ENCODE results near the gene ZMIZ2. TPM values are rescaled to one million over a fixed set of nuclear protein-coding genes. Genes with fewer than 3 reads are reported as not detected.
"Not testable (repeated sequence)": the region's sequence is repeated elsewhere in the genome, so short reads cannot be mapped to it uniquely, and the experiment has no call there.

Gene ZMIZ2
- total and polyA plus RNA-seq, 4 donors, result 4.4 to 11.6 (median 7.7) TPM

GRCh38 chr7:44724276-44724675, 24.4 kb upstream of the ZMIZ2 start:
- Histone ChIP-seq H3K9ac (ENCODE audit: low read depth in 1 of 2, low read length in 2 of 2) (no peak overlapping the region), H3K27ac (ENCODE audit: low read depth in 1 of 2, low read length in 2 of 2) (no peak overlapping the region), H3K27me3 (ENCODE audit: control insufficient read depth in 4 of 4, insufficient read depth in 4 of 4, low read length in 3 of 4) (no peaks in the 10 kb centered on the region), H3K36me3 (ENCODE audit: control insufficient read depth in 4 of 4, insufficient read depth in 3 of 4, low read depth in 1 of 4, low read length in 3 of 4) (no peaks in the 10 kb centered on the region), H3K9me3 (ENCODE audit: control insufficient read depth in 4 of 4, low read length in 3 of 4) (no peaks in the 10 kb centered on the region), H3K4me1 (ENCODE audit: control insufficient read depth in 4 of 4, insufficient read depth in 4 of 4, low read length in 3 of 4) (no peaks in the 10 kb centered on the region), H3K4me3 (ENCODE audit: low read depth in 1 of 3, low read length in 3 of 3) (no peak overlapping the region)
- TF ChIP-seq SP1 (IDR thresholded peaks at IDR 0.05) (no peak), CTCF (IDR thresholded peaks at IDR 0.05; ENCODE audit: low read depth, low read length, missing input control) (no peak), JUND (IDR thresholded peaks at IDR 0.05) (no peak), YY1 (IDR thresholded peaks at IDR 0.05) (no peak), RAD21 (IDR thresholded peaks at IDR 0.05) (no peak), MAX (IDR thresholded peaks at IDR 0.05) (no peak), EGR1 (IDR thresholded peaks at IDR 0.05; ENCODE audit: low read depth in 2 of 2) (no peak), FOXA1 (IDR thresholded peaks at IDR 0.05) (no peak), ATF3 (IDR thresholded peaks at IDR 0.05) (no peak), ZBTB33 (IDR thresholded peaks at IDR 0.05) (no peak), RXRA (IDR thresholded peaks at IDR 0.05) (no peak), FOXA2 (IDR thresholded peaks at IDR 0.05) (no peak), TAF1 (conservative IDR thresholded peaks at IDR 0.05) (no peak), REST (IDR thresholded peaks at IDR 0.05) (no peak), HNF4A (conservative IDR thresholded peaks at IDR 0.05) (no peak), NR2F2 (IDR thresholded peaks at IDR 0.05) (no peak), HNF4G (IDR thresholded peaks at IDR 0.05) (no peak), GABPA (IDR thresholded peaks at IDR 0.05 in 1 of 2, conservative IDR thresholded peaks at IDR 0.05 in 1 of 2) (no peak)
- WGBS, result 91% methylated on average over 4 of the region's 4 CpGs
- no peak for DNase-seq (ENCODE audit: low spot score)

- not testable (repeated sequence) for H3K9ac ChIP-seq (ENCODE audit: low read depth in 1 of 2, low read length in 2 of 2); H3K9me3 ChIP-seq (ENCODE audit: control insufficient read depth in 4 of 4, low read length in 3 of 4); H3K4me1 ChIP-seq (ENCODE audit: control insufficient read depth in 4 of 4, insufficient read depth in 4 of 4, low read length in 3 of 4); H3K27ac ChIP-seq (ENCODE audit: low read depth in 1 of 2, low read length in 2 of 2); H3K36me3 ChIP-seq (ENCODE audit: control insufficient read depth in 4 of 4, insufficient read depth in 3 of 4, low read depth in 1 of 4, low read length in 3 of 4); DNase-seq (ENCODE audit: low spot score); H3K4me3 ChIP-seq (ENCODE audit: low read depth in 1 of 3, low read length in 3 of 3); H3K27me3 ChIP-seq (ENCODE audit: control insufficient read depth in 4 of 4, insufficient read depth in 4 of 4, low read length in 3 of 4)
- 72% methylated on average over 7 of the region's 7 CpGs for WGBS
Measured at GRCh38 chr7:44726250-44726649, 22.4 kb upstream of the ZMIZ2 start.
